Mononuclear cell (primary cell): Measurements from ENCODE around the gene LRRC25. TPM values are rescaled to one million over a fixed set of nuclear protein-coding genes. Genes with fewer than 3 reads are reported as not detected.
"Not testable (repeated sequence)": the region's sequence is repeated elsewhere in the genome, so short reads cannot be mapped to it uniquely, and the experiment has no call there.

Source experiments
- H3K27me3 ChIP-seq: 2 replicates; pipeline ENCODE4 v1.6.0; 2011; ENCODE audit warnings: low read length, control low read depth; ENCODE audit not compliant: insufficient read depth
- H3K4me1 ChIP-seq: 2 replicates; pipeline ENCODE4 v1.5.1; 2011; ENCODE audit warnings: mild to moderate bottlenecking, low read length, control low read depth; ENCODE audit not compliant: insufficient read depth
- H3K4me3 ChIP-seq: 2 replicates; pipeline ENCODE4 v1.5.1; 2011; ENCODE audit warnings: mild to moderate bottlenecking, low read length, moderate library complexity
- H3K9me3 ChIP-seq: 2 replicates; pipeline ENCODE4 v1.5.1; 2011; ENCODE audit warnings: low read depth, mild to moderate bottlenecking, control low read depth, low read length
- total RNA-seq: library from RNA; depleted of rRNA; stranded (reverse); fragments of >200 nt; gene quantifications from one replicate; pipeline ENCODE4 v1.2.3, GENCODE V29; 2012

LRRC25 gene
- total RNA-seq, 1 donor = 32.7 TPM

DNA sequence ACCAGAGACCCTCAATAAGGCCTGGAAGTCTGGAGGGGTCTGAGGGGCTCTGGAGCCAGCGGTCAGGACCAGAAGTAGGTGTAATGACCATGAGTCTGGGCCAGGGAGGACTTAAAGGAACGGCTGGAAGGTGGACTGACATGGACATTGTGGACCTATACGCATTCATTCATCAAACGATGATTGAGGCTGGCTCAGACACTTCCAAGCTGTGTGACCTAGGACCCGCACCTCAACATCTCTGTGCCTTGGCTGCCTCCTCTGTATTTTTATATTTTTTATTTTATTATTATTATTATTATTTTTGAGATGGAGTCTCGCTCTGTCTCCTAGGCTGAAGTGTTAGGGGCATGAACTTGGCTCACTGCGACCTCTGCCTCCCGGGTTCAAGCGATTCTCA lies 9.3 kb upstream of the LRRC25 start:
- Histone ChIP-seq H3K9me3 (no peaks in the 10 kb centered on the region), H3K4me3 (no peak overlapping the region), H3K4me1 (peaks cover 33% of the 10 kb centered on the region), H3K27me3 (no peaks in the 10 kb centered on the region)

GRCh38 chr19:18405754-18406153 lies 8.3 kb upstream of the LRRC25 start:
- H3K4me3 ChIP-seq, H3K27me3 ChIP-seq, H3K9me3 ChIP-seq: not testable (repeated sequence)
- H3K4me1 ChIP-seq = peaks cover 43% of the 10 kb centered on the region

- H3K27me3 ChIP-seq, H3K9me3 ChIP-seq, H3K4me3 ChIP-seq: not testable (repeated sequence)
- H3K4me1 ChIP-seq = peaks cover 58% of the 10 kb centered on the region
Observed at GRCh38 chr19:18402455-18403248, 5.2 kb upstream of the LRRC25 start.

GRCh38 chr19:18401580-18402112 lies 4.2 kb upstream of the LRRC25 start:
- Histone ChIP-seq H3K9me3 (no peaks in the 10 kb centered on the region), H3K4me3 (no peak overlapping the region), H3K4me1 (peaks cover 68% of the 10 kb centered on the region), H3K27me3 (no peaks in the 10 kb centered on the region)

DNA sequence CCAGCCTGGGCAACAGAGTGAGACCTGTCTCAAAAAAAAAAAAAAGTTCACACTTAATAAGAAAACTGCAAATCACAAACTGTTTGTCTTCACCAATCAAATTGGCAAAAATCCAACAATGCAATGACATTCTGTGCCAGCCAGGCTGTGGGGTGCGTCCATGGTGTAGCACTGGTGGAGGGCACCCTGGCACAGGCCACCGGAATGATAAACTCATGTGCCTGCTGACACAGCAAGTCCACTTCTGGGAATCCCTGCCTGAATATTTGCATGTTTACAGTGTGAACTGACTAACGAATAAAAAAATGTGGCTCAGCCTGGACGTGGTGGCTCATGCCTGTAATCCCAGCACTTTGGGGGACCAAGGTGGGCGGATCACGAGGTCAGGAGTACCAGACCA lies 1.6 kb upstream of the LRRC25 start:
- Histone ChIP-seq H3K27me3 (no peaks in the 10 kb centered on the region), H3K9me3 (no peaks in the 10 kb centered on the region), H3K4me3 (no peak overlapping the region), H3K4me1 (peaks cover 80% of the 10 kb centered on the region)

- Histone ChIP-seq H3K4me3 (peak overlapping the region; percentile 81), H3K4me1 (peaks cover 82% of the 10 kb centered on the region)
Observed at GRCh38 chr19:18396471-18397241, 766 bp downstream of the LRRC25 start.

DNA sequence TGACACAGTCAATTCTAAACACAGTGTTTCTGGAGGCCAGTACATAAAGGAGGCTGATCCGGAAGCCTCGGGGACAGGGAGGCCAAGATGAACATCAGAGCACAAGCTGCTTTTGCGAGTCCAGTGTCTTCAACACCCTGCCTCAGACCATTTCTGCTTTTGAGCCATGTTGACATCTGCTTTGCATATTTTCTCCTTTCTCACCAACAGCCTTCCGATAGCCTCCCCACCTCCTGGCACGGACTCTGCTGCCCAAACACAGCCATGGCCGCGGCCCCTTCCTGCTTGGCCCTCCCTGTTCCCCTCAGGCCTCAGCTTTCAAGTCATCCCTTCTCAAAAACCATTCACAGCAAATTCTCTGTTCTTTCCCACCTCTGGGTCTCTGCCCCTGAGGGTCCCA lies 3.6 kb downstream of the LRRC25 start:
- Histone ChIP-seq H3K4me3 (peak overlapping the region; percentile 81), H3K27me3 (no peaks in the 10 kb centered on the region), H3K4me1 (peaks cover 86% of the 10 kb centered on the region), H3K9me3 (no peaks in the 10 kb centered on the region)

More at GRCh38 chr19:18396471-18397241, 766 bp downstream of the LRRC25 start:
- no peaks in the 10 kb centered on the region for H3K27me3 ChIP-seq
- H3K9me3 ChIP-seq = no peaks in the 10 kb centered on the region

GRCh38 chr19:18392926-18393325 lies 4.5 kb downstream of the LRRC25 start:
- Histone ChIP-seq H3K9me3 (no peaks in the 10 kb centered on the region), H3K4me3 (peak overlapping the region; percentile 81), H3K4me1 (peaks cover 86% of the 10 kb centered on the region), H3K27me3 (no peaks in the 10 kb centered on the region)

DNA sequence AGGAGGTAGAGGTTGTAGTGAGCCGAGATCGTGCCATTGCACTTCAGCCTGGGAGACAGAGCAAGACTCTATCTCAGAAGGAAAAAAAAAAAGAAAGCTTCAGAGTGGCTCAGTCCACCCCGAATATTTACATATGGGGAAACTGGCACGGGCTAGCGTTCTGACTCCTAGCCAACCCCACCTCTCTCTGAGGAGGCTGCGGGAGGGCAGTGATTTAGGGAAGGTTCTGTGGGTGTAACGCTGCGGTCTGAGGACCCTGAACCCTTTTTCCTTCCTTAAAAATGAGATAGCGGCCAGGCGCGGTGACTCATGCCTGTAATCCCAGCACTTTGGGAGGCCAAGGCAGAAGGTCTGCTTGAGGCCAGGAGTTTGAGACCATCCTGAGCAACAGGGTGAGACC lies 5.0 kb downstream of the LRRC25 start:
- Histone ChIP-seq H3K4me3 (peak overlapping the region; percentile 81), H3K4me1 (peaks cover 86% of the 10 kb centered on the region), H3K27me3 (peaks cover 2% of the 10 kb centered on the region), H3K9me3 (no peaks in the 10 kb centered on the region)

DNA sequence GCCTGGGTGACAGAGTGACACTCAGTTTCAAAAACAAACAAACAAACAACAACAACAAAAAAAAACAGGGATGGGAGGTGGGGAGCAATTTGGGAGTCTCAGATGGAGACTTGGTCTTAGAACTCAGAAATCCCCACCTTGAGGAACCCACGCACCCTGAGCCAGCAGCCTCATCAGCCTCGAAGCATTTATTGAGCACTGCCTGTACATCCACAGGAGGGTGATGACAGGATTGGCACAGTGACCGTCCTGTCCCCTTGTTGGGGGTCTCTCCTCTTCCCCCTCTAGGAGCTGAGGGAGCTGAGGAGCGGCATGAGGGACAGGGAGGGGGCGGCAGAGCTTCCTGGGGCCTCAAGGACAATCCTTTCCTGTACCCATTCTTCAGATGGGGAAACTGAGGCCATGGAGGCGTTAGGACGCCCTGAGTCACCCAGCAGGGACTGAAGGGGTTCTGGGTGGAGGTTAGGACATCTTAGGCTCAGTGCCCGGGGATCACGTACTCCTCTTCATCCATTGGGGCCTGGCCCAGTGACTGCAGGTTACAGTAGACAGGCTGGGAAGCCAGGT lies 5.8 kb downstream of the LRRC25 start:
- peaks cover 83% of the 10 kb centered on the region for H3K4me1 ChIP-seq
- H3K9me3 ChIP-seq = no peaks in the 10 kb centered on the region
- no peak overlapping the region for H3K4me3 ChIP-seq
- H3K27me3 ChIP-seq = peaks cover 7% of the 10 kb centered on the region

- no peak overlapping the region for H3K4me3 ChIP-seq
- H3K9me3 ChIP-seq = no peaks in the 10 kb centered on the region
- H3K4me1 ChIP-seq = peaks cover 81% of the 10 kb centered on the region
- peaks cover 10% of the 10 kb centered on the region for H3K27me3 ChIP-seq
Observed at GRCh38 chr19:18390065-18390907, 7.1 kb downstream of the LRRC25 start.

- H3K27me3 ChIP-seq = peaks cover 12% of the 10 kb centered on the region
- H3K9me3 ChIP-seq = no peaks in the 10 kb centered on the region
- H3K4me1 ChIP-seq = peaks cover 78% of the 10 kb centered on the region
Observed at GRCh38 chr19:18389726-18390064, 7.7 kb downstream of the LRRC25 start.

GRCh38 chr19:18388960-18389725 lies 8.3 kb downstream of the LRRC25 start:
- Histone ChIP-seq H3K4me1 (peaks cover 76% of the 10 kb centered on the region), H3K4me3 (peak overlapping the region; percentile 13), H3K9me3 (no peaks in the 10 kb centered on the region), H3K27me3 (peaks cover 12% of the 10 kb centered on the region)

More at GRCh38 chr19:18389726-18390064, 7.7 kb downstream of the LRRC25 start:
- H3K4me3 ChIP-seq = no peak overlapping the region
